ENCODE results near the gene ERICH3. TPM values are rescaled to one million over a fixed set of nuclear protein-coding genes. Genes with fewer than 3 reads are reported as not detected.
"Not testable (repeated sequence)": the region's sequence is repeated elsewhere in the genome, so short reads cannot be mapped to it uniquely, and the experiment has no call there.

ERICH3 gene
- total and polyA plus RNA-seq, 9 donors = 0.05 to 10.9 (median 0.48) TPM

DNA sequence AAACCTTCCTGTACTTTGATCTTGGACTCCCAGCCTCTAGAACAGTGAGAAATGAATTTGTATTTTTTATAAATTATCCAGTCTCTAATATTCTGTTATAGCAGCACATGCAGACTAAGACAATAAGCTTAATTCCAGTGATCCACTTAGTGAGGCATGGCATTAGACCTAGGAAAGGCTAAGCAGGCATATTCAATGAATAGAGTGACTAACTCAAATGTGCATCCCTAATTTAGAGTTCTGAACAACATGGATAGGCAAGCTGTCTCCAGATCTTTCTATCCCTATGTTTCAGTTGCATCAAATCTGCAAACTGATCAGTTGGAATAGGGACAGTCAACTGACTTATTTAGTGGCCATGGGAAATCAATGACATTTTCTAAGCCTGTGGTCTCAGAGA, 4.3 kb upstream of the ERICH3 start:
- TF ChIP-seq CTCF (IDR thresholded peaks at IDR 0.05) = no peak
- no peak for TF ChIP-seq EP300 (IDR thresholded peaks at IDR 0.05)
- TF ChIP-seq POLR2A (IDR thresholded peaks at IDR 0.05) = no peak
- Histone ChIP-seq H3K4me3 (no peak overlapping the region), H3K27ac (no peak overlapping the region), H3K27me3 (no peaks in the 10 kb centered on the region), H3K4me1 (ENCODE audit: insufficient read depth) (no peaks in the 10 kb centered on the region), H3K9me3 (no peaks in the 10 kb centered on the region), H3K36me3 (no peaks in the 10 kb centered on the region)
- DNase-seq = no peak
- intact Hi-C loops (cut with DNase I) = no loop called here

DNA sequence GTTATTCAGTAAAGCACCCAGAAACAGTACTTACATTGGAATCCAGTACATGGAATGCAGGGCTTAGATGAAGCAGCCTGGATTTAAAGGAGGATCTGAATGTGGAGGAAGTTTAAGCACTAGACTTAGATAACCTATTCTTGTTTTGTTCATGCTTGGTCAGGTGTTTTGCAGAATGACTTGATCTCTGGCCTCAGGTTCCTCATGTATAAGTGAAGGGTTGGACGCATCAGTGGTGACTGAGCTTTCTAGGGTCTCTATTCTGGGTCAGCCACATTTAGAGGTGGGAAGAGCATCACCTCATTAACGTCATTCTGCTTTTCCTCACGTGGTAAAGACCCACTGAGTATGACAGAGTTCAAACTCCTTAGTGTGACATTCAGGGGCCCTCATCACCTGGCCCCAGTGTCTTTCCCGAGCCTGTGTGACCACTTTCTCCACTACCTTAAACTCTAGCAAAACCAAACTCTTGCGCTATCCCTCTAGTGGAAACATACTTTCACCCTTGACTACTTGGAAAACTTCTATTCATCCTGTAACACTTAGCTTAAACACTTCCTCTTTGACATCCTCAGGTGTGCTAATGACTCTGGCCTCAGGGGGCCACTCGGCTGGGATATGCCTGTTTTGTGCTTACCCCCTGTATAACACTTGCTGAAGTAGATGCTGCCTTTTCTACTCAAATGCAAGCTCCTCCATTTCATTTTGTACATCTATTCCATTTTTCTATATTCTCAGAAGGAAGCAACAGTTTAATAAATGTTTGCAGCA, 871 bp upstream of the ERICH3 start:
- no peaks in the 10 kb centered on the region for H3K36me3 ChIP-seq
- no peak overlapping the region for H3K27ac ChIP-seq
- WGBS, 3 donors = 73 to 81% (median 76%) methylated on average over 6 of the region's 6 CpGs

GRCh38 chr1:74670866-74671265, 2.7 kb downstream of the ERICH3 start:
- H3K4me1 ChIP-seq (ENCODE audit: insufficient read depth); H3K27ac ChIP-seq; H3K27me3 ChIP-seq; H3K4me3 ChIP-seq; H3K36me3 ChIP-seq; DNase-seq; H3K9me3 ChIP-seq: not testable (repeated sequence)
- WGBS, 3 donors = 83 to 90% (median 84%) methylated on average over 3 of the region's 3 CpGs
- intact Hi-C loops (cut with DNase I) = loop anchor here in 1 of 4 donors (5.0 kb wide), 1 partner anchor 1711 kb away; no protein-coding TSS in a partner anchor

More for the DNA sequence above, 871 bp upstream of the ERICH3 start:
- Histone ChIP-seq H3K4me3 (no peak overlapping the region), H3K4me1 (ENCODE audit: insufficient read depth) (no peaks in the 10 kb centered on the region), H3K27me3 (no peaks in the 10 kb centered on the region), H3K9me3 (no peaks in the 10 kb centered on the region)
- no peak for DNase-seq
- no peak for TF ChIP-seq EP300 (IDR thresholded peaks at IDR 0.05)
- no peak for TF ChIP-seq CTCF (IDR thresholded peaks at IDR 0.05)
- no peak for TF ChIP-seq POLR2A (IDR thresholded peaks at IDR 0.05)
- intact Hi-C loops (cut with DNase I) = loop anchor here in 1 of 4 donors (5.0 kb wide), 1 partner anchor 1708 kb away; no protein-coding TSS in a partner anchor

DNA sequence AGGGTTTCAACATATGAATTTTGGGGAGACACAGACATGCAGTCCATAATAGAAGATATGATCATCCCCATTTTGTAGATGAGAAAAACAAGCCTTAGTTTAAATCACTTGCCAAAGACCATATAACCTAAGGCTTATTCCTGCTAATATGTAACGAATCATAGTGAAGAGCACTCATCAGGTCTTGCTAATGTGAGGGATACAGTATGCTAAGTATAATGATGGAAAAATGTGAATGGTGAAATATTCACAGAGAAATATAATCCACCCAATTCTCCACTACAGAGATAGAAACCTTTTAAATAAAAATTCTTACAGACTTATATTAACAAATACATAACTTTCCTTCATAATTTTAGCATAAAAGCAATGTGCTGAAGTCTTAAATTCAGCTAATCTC, 18.9 kb downstream of the ERICH3 start:
- H3K27ac ChIP-seq = no peak overlapping the region
- 89 to 95% (median 90%) methylated on average over 1 of the region's 1 CpG for WGBS, 3 donors

GRCh38 chr1:74652711-74653139, 20.9 kb downstream of the ERICH3 start:
- Histone ChIP-seq H3K4me3 (no peak overlapping the region), H3K4me1 (ENCODE audit: insufficient read depth) (no peaks in the 10 kb centered on the region), H3K27me3 (no peaks in the 10 kb centered on the region), H3K36me3 (no peaks in the 10 kb centered on the region), H3K27ac (no peak overlapping the region), H3K9me3 (no peaks in the 10 kb centered on the region)
- TF ChIP-seq CTCF (IDR thresholded peaks at IDR 0.05) = no peak
- no peak for TF ChIP-seq POLR2A (IDR thresholded peaks at IDR 0.05)
- no peak for TF ChIP-seq EP300 (IDR thresholded peaks at IDR 0.05)
- no peak for DNase-seq
- 50 to 69% (median 60%) methylated on average over 7 of the region's 7 CpGs for WGBS, 3 donors
- intact Hi-C loops (cut with DNase I) = no loop called here

More for the DNA sequence above, 18.9 kb downstream of the ERICH3 start:
- no peaks in the 10 kb centered on the region for H3K4me1 ChIP-seq (ENCODE audit: insufficient read depth)
- TF ChIP-seq EP300 (IDR thresholded peaks at IDR 0.05) = no peak
- no peaks in the 10 kb centered on the region for H3K27me3 ChIP-seq
- intact Hi-C loops (cut with DNase I) = no loop called here
- DNase-seq = no peak
- H3K4me3 ChIP-seq = no peak overlapping the region
- H3K9me3 ChIP-seq = no peaks in the 10 kb centered on the region
- H3K36me3 ChIP-seq = no peaks in the 10 kb centered on the region

Data from ovary (tissue), 9 donors.